NCI-H82 treated with DMSO at 0.1 percent for 48 hours (cell line): Measurements from ENCODE around the gene PKD2L1.
"Not testable (repeated sequence)": the region's sequence is repeated elsewhere in the genome, so short reads cannot be mapped to it uniquely, and the experiment has no call there.

Experiments
- DNase-seq: peaks from one replicate; lab custom pipeline; 2025; ENCODE audit not compliant: unreplicated experiment; lab: John Stamatoyannopoulos, UW

PKD2L1 gene

GRCh38 chr10:100334762-100335161 lies 4.7 kb upstream of the PKD2L1 start:
- DNase-seq = no peak

DNA sequence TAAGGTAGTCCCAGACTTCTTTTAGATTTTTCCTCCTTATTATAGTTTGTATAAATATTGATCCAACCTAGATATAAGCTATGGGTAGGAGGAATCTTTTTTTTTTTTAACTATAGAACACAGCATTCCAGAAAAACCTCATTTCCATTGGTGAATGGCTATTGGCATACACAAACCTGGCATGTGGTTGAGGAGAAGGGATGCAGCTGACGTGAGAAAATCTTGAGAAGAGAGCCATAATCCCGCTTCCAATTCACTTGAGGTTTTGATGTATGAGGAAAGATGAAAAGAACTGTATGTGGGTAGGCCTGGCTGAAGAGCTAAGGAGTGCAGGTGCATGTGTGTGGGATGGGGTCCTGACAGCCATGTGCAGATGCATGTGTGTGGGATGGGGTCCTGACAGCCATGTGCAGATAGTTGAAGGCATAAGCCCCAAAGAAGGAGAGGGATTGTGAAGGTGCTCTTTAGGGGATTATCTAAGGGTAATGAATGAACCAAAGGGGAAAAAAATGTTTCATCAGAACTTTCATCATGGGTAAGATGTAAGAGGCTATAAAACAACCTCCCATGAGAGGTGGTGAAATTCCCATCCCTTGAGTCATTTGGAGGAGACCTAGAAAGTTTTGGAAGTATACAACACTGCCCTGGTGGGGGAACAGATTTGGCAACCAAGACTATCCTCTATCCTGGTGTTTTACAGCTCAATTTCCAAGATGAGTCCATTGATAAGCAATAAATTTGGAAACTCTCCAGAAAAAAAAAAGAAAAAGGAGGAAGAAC lies 3.8 kb upstream of the PKD2L1 start:
- DNase-seq = no peak

GRCh38 chr10:100333106-100333505 lies 3.1 kb upstream of the PKD2L1 start:
- DNase-seq = no peak

- no peak for DNase-seq
These were observed 1.8 kb downstream of the PKD2L1 start for GRCh38 chr10:100328198-100328597.

DNA sequence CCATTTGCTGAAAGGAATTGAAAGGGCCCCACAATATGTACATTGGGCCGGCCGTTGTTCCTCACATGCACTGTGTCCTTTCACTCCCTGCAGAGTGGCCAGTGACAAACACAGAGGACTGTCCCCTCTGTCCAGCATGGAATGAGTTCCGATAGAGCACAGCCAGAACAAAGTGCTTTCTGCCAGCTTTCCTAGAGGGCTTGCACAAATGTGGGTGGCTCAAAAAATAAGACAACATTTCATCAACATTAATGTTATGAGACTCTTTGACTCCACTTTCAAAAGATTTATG lies 2.4 kb downstream of the PKD2L1 start:
- no peak for DNase-seq

GRCh38 chr10:100327007-100327717 lies 2.9 kb downstream of the PKD2L1 start:
- DNase-seq = peak; percentile 60

DNA sequence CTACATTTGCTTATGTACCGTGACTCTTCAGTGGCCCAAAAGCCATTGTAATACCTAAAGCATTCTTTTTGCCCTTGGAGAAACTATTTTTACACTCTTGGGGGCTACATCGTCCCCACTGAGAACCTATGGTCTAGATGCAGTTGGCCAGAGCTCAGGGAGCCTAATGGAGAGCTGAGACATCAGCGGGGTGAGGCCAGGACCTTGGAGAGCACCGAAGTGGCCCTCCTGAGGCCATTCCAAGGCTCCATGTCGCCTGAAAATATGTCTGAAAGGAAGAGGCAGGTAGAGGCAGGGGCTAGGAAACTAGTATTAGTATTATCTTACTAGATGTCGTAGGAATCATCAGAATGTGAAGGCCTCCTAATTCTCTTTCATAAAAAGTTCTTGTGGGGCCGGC lies 4.9 kb downstream of the PKD2L1 start:
- no peak for DNase-seq

GRCh38 chr10:100319707-100320402 lies 10.2 kb downstream of the PKD2L1 start:
- DNase-seq = no peak

DNA sequence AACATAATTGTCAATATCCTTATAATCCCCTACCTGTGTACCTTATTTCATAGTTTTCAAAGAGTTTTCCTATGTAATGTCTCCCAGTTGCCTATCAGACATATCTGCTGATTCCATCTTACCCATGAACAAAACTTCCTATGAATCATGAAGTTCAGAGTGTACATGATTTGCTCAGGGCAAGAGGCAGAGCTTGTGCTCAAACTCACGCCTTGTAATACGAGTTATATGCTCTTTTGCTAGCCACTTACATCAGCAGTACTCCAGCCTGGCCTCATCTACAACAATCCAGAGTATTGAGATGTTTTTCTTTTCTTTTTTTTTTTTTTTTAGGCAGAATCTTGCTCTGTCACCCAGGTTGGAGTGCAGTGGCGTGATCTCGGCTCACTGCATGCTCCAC lies 11.8 kb downstream of the PKD2L1 start:
- no peak for DNase-seq

DNA sequence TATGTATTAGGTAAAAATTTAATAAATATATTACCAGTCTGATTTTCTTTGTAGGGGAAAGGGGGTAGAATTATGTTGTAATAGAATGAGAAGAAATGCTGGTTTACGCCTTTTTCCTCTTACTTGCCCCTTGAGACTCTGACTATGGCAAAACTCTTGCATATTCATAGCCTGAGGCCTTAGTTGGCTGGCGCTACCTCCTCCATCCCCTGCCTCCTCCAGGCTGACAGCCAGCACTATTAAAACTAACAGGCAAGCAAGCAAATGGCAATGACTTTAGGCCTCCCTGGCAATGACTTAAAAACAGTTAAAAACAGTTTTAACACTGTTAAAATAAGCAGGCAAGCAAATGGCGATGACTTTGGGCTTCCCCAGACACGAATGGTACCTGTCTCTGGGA lies 14.4 kb downstream of the PKD2L1 start:
- DNase-seq = no peak

- DNase-seq = no peak
These were observed 18.7 kb downstream of the PKD2L1 start for GRCh38 chr10:100311298-100311697.

DNA sequence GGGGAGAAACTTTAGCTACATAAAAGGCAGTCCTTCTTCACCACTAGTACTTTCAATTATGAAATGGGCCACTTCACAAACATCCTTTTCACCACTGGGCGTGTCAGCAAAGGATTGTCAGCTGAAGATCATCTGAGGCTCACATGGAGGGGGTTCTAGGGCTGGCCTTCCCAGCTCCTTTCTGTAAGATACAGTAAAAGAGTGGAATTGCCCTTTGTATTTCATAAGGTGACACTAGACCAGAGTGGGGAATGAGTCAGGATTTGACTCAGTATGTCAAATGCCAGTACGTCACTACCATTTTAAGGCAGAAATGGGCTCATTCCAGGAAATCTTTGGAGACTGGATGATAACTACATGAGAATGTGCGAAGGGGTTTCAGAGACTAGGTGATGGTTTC lies 22.3 kb downstream of the PKD2L1 start:
- no peak for DNase-seq

- no peak for DNase-seq
These were observed 23.2 kb downstream of the PKD2L1 start for GRCh38 chr10:100306861-100307260.

DNA sequence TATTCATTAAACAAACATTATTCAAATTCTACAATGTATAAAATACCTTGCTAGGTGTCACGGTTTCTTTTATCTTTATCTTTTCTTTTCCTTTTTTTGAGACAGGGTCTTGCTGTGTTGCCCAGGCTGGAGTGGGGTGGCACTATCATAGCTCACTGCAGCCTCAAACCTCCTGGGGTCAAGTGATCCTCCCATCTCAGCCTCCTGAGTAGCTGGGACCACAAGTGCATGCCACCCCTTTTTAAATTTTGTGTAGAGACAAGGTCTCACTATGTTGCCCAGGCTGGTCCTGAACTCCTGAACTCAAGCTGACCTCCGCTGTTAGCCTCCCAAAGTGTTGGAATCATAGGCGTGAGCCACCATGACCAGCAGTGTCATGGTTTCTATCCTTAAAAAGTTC lies 25.6 kb downstream of the PKD2L1 start:
- no peak for DNase-seq

- DNase-seq = peak; percentile 33
These were observed 26.2 kb downstream of the PKD2L1 start for GRCh38 chr10:100303724-100304319.

GRCh38 chr10:100301123-100301522 lies 28.9 kb downstream of the PKD2L1 start:
- not testable (repeated sequence) for DNase-seq

DNA sequence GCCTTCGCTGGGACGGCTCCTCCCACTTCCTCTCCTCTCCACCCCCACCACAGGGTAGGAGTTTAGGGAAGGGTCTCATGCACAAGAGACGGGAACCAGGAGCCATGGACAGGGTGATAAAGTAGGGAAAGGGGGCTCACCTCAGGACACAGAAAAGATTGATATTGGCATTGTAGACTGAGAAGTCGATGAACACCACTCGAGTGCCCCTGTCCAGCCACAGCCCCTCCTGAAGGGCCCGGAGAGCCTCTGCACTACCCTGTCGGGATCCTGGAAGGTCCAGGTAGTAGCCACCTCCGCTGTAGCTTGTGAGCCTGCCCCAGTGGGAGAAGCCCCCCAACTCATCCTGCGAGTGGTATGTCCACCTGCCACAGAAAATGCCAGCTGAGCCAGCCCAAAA lies 32.8 kb downstream of the PKD2L1 start:
- DNase-seq = no peak

DNA sequence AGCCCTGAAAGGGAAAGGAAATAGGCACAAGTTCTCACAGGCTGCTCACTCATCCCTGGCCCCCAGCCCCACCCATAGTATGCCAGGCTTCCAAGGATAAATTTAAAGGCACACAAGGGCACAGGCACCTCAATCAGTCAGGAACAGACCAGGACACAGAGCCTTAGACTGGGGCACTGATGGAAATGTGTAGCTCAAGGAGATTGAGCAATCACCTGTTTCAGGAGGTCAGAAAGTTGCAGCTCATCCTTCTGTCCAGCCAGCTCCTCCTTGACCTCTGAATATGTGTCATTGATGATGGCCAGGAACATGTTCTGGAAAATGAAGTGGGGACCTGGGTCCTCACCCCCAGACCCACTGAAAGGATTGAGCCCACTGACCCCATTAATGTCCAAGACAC lies 37.0 kb downstream of the PKD2L1 start:
- no peak for DNase-seq

DNA sequence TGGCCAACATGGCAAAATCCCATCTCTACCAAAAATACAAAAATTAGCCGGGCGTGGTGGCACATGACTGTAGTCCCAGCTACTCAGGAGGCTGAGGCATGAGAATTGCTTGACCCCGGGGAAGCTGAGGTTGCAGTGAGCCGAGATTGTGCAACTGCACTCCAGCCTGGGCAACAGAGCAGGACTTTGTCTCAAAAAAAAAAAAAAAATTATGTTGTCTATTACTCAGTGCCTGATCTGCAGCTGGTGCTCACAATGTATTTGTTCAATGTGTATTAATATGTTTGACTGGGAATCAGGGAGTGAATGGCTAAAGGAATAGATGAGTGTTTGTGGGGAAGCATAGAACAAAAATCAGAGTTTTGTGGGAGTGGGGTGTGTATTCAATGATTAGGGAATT lies 37.7 kb downstream of the PKD2L1 start:
- not testable (repeated sequence) for DNase-seq

- no peak for DNase-seq
These were observed 38.7 kb downstream of the PKD2L1 start for GRCh38 chr10:100291356-100291755.

DNA sequence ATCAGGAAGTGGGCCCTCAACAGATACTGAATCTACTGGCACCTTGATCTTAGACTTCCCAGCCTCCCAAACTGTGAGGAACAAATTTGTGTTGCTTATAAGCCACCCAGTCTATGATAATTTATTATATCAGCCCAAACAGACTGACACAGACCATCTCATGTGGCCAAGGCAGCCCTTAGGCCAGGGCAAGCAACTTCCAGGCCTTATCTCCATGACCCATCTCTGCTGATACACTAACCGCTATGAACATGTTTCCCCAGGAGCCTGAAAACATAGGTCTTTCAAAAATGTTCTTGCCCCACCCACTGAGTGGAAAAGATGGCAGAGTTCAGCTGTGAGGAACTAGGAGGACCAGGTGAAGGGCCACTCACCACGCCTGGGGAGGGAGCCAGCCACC lies 40.4 kb downstream of the PKD2L1 start:
- no peak for DNase-seq

DNA sequence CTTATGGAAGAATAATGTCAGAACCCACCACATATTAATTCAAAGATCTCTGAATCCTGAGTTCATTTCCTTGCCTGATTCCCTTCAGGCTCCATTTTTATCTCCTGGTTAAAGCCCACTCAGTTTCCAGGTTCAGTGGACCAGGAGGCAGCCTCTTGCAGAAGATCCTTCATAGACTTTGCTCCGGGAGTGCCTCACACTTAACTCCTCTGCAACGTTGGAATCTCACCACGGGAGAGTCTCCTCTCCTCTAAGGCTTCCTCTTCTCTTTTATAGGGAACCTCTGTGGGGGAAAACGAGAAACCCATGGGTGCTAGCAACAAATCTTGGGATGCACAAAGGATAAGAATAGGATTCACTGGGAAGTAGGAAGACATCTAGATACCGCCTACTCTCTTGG lies 41.8 kb downstream of the PKD2L1 start:
- no peak for DNase-seq
